Keratinocyte (primary cell): Measurements from ENCODE around the gene MGAT4A.

Experiments
- CTCF ChIP-seq, 3 experiments: IDR thresholded peaks in 1 of 3; conservative IDR thresholded peaks in 1 of 3; optimal IDR thresholded peaks in 1 of 3; 2 replicates in 2 of 3; 3 replicates in 1 of 3; pipeline versions ENCODE3 to v1.5.1; 2011; ENCODE audit warnings: low read length in 3 of 3, mild to moderate bottlenecking in 3 of 3, moderate library complexity in 2 of 3, control low read depth in 1 of 3, inconsistent platforms in 1 of 3; ENCODE audit not compliant: insufficient read depth in 2 of 3; ENCODE audit errors: extremely low read depth in 1 of 3
- EZH2 ChIP-seq: IDR thresholded peaks from one replicate; pipeline ENCODE4 v1.6.1; 2012; ENCODE audit warnings: inconsistent platforms, mild to moderate bottlenecking, low read length, moderate library complexity

DNA sequence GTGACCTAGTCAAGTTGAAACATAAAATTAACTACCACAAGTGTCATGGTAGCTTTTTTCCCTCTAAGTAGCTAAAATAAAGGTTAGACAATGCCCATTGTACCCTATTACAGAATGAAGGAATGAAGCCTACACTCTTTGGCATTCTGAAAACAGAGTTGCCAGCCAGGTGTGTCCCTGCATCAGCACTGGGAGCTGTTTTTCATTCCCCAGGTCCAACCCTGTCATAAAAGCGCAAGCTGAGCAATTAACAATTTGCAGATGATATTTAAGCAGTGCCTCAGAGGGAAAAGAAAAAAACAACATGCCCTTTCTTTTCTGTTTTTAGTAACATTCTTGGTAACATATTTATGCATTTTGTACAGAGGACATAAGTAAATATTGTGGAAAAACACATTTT lies 46.8 kb upstream of the MGAT4A start:
- TF ChIP-seq EZH2 (no peak), CTCF (optimal IDR thresholded peaks at IDR 0.05 in 1 of 3, IDR thresholded peaks at IDR 0.05 in 1 of 3, conservative IDR thresholded peaks at IDR 0.05 in 1 of 3; ENCODE audit: extremely low read depth in 1 of 3, insufficient read depth in 2 of 3, low read length in 3 of 3) (no peak)
